HG03342 (cell line): Measurements from ENCODE around the gene MARS1.

Experiments
- ATAC-seq: cut with Tn5 transposase; IDR thresholded peaks from one replicate; pipeline ENCODE4 v1.9.1; 2021; ENCODE audit warnings: mild to moderate bottlenecking, moderate library complexity; ENCODE audit not compliant: unreplicated experiment

MARS1 gene

GRCh38 chr12:57456737-57457490 is 31.0 kb upstream of the MARS1 start:
- no peak for ATAC-seq

- no peak for ATAC-seq
These were observed 29.2 kb upstream of the MARS1 start for GRCh38 chr12:57458665-57459054.

- ATAC-seq = peak; percentile 47
These were observed 28.7 kb upstream of the MARS1 start for GRCh38 chr12:57459055-57459749.

- no peak for ATAC-seq
These were observed 28.0 kb upstream of the MARS1 start, which contains the start of gene GLI1 for GRCh38 chr12:57459750-57460467. TSS of gene GLI1 (plus strand) at chr12:57459785. CDS start at chr12:57463692, 3,907 bp downstream.

- no peak for ATAC-seq
These were observed 27.4 kb upstream of the MARS1 start for GRCh38 chr12:57460468-57460784.

GRCh38 chr12:57460841-57461275 is 27.0 kb upstream of the MARS1 start:
- no peak for ATAC-seq

GRCh38 chr12:57461276-57461916 is 26.5 kb upstream of the MARS1 start:
- no peak for ATAC-seq

GRCh38 chr12:57461917-57462250 is 26.0 kb upstream of the MARS1 start:
- ATAC-seq = no peak

GRCh38 chr12:57462251-57462911 is 25.5 kb upstream of the MARS1 start:
- ATAC-seq = peak; percentile 66

- no peak for ATAC-seq
These were observed 25.0 kb upstream of the MARS1 start for GRCh38 chr12:57462912-57463253.

GRCh38 chr12:57464569-57464968 is 23.3 kb upstream of the MARS1 start:
- ATAC-seq = no peak

- ATAC-seq = no peak
These were observed 22.7 kb upstream of the MARS1 start for GRCh38 chr12:57465030-57465746.

GRCh38 chr12:57465747-57466505 is 21.9 kb upstream of the MARS1 start:
- ATAC-seq = no peak

GRCh38 chr12:57467212-57467874 is 20.5 kb upstream of the MARS1 start:
- ATAC-seq = no peak

GRCh38 chr12:57467915-57468314 is 20.0 kb upstream of the MARS1 start:
- no peak for ATAC-seq

- no peak for ATAC-seq
These were observed 18.3 kb upstream of the MARS1 start for GRCh38 chr12:57469296-57470164.

GRCh38 chr12:57470286-57470969 is 17.4 kb upstream of the MARS1 start:
- no peak for ATAC-seq
